ENCODE measurements around the gene MYT1. TPM values are rescaled to one million over a fixed set of nuclear protein-coding genes. Genes with fewer than 3 reads are reported as not detected.

The MYT1 gene
- total and polyA plus RNA-seq, 5 experiments from 2014 or later, result not detected

- POLR2A ChIA-PET, result interaction anchor here (1.4 kb wide), 1 partner anchor 14 kb away, joined by 3 read pairs; no protein-coding TSS in a partner anchor
- Mint-ChIP-seq H3K4me3 (no peak overlapping the region), H3K36me3 (no peaks in the 10 kb centered on the region), H3K9me3 (no peaks in the 10 kb centered on the region), H3K27me3 (peaks cover 0 to 9% (median 3%) of the 10 kb centered on the region in 5 donors), H3K27ac (no peak overlapping the region), H3K4me1 (peaks cover 0 to 5% (median 2%) of the 10 kb centered on the region in 4 donors)
- DNase-seq, result no peak
- ATAC-seq, result no peak
Observed at GRCh38 chr20:64239449-64240242, 75.4 kb downstream of the MYT1 start.

DNA sequence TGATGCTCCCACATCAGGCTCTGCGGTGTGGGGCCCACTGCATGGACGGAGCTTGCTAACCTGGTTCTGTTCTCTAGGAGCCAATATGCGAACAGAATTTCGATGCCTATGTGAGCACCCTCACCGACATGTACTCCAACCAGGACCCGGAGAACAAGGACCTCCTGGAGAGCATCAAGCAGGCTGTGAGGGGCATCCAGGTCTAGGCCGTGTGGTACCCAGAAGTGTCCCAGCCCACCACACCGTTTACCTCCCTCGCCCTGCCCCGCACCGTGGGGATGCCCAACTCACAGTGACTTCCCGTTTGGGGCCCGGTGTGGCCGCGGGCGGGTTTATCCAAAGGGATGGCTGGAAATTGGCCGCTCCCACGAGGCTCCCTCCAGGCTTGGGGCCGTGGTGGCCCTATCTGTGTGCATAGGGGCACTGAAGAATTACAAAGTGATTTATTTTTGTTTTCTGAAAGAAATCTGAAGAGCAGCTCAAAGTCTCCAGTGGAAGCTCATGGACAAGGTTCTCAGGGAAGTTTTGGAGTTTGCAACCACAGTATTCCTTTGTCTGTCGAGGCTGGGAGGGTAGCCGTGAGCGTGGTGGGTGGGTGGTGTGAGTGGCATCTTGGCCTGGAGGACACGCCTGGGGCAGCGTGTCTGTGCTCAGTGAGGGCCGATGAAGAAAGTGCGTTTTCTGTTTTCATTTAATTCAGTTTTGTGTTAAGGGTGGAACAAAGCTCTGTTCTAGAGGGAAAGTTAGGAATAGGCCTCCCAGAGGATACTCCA lies 76.2 kb downstream of the MYT1 start:
- no peak overlapping the region for H3K4me3 Mint-ChIP-seq
- peaks cover 0 to 11% (median 4%) of the 10 kb centered on the region in 4 donors for H3K4me1 Mint-ChIP-seq
- no peaks in the 10 kb centered on the region for H3K9me3 Mint-ChIP-seq
- H3K27ac Mint-ChIP-seq, result no peak overlapping the region
- DNase-seq, result peak in 1 of 10 donors; percentile 60
- POLR2A ChIA-PET, result interaction anchor here (1.4 kb wide), 1 partner anchor 13 kb away, joined by 3 read pairs; no protein-coding TSS in a partner anchor
- no peak for ATAC-seq
- peaks cover 0 to 10% (median 3%) of the 10 kb centered on the region in 5 donors for H3K27me3 Mint-ChIP-seq
- no peaks in the 10 kb centered on the region for H3K36me3 Mint-ChIP-seq

- Mint-ChIP-seq H3K9me3 (no peaks in the 10 kb centered on the region), H3K4me3 (no peak overlapping the region), H3K36me3 (no peaks in the 10 kb centered on the region), H3K27ac (peak overlapping the region in 1 of 10 donors; percentile 4), H3K27me3 (peaks cover 2 to 15% (median 7%) of the 10 kb centered on the region in 5 donors), H3K4me1 (peaks cover 0 to 15% (median 7%) of the 10 kb centered on the region in 4 donors)
- DNase-seq (peak in 1 of 10 donors; percentile 22), ATAC-seq (no peak)
- POLR2A ChIA-PET, result interaction anchor here (1.4 kb wide), 1 partner anchor 13 kb away, joined by 3 read pairs; no protein-coding TSS in a partner anchor
Observed at GRCh38 chr20:64241061-64241460, 76.8 kb downstream of the MYT1 start.

DNA sequence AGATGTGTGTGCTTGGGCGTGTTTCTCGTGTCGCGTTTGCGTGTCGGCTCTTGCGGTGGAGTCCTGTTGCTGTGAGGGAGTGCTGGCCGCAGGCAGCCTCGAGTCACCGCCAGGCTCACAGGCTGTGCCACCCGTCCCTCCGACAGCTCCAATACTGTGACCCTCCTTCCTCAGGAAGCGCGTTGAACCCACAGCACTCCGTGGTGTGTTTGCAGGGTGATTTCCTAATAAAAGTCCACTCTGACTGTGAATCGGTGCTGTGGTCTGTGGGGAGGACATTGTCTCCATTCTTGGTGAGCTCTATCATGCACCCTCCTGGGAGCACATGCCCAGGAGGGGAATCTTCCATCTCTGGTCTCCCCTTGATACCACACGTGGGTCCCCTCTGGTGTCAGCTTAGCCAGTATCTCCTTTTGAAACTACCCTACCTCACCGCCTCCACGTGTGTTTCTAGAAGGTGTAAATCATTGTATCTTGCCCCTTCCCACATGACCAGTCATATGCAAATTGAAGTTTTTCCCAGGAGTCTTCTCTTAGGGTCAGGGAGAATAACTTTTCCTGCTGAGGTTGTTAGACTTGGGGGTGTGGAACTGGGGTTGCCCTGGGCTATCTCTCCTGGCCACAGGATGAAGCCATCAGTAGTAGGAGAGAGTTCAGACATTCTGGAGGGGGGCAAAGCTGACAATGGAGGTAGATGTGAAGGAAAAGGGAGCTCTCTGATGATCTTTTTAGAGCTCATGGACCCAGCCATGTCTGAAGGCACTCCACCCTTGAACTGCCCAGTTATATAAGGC lies 77.9 kb downstream of the MYT1 start:
- Mint-ChIP-seq H3K36me3 (no peaks in the 10 kb centered on the region), H3K27ac (no peak overlapping the region), H3K9me3 (no peaks in the 10 kb centered on the region), H3K4me3 (no peak overlapping the region), H3K4me1 (peaks cover 0 to 15% (median 6%) of the 10 kb centered on the region in 4 donors), H3K27me3 (peaks cover 3 to 23% (median 7%) of the 10 kb centered on the region in 5 donors)
- POLR2A ChIA-PET, result interaction anchor here (0.7 kb wide), 1 partner anchor 603 kb away, joined by 5 read pairs; no protein-coding TSS in a partner anchor
- no peak for DNase-seq
- ATAC-seq, result no peak

DNA sequence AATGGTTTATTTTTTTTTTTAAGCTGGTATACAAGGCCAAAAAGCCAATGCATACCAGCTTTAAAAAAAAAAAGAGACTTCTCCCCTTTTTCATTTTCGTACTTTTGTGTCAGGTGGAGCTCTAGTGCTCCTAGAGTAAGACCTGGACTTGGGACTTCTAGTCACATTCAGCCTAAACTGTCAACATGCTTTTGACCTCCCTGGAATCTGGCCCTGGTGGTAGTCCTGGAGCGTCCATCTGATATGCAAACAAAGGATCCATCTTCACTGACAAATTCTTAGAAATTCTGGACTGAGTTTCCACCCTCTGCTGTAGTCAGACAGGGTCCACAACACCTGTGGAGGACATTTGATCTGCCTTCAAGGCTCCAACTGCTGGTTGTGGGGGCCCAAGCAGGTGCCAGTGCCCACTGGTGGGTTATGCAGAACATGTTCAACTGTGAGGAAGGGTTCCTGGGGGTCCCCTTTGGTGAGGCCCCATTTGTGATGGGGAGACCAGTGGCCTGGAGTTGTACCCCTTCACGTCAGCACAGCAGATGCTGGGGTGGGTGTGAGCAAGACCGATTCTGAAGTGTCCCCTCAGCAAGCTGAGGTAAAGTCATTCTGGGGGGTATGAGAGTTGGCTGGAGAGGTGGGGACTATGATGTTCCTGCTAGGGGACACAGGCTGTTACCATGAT lies 78.7 kb downstream of the MYT1 start:
- no peak for ATAC-seq
- Mint-ChIP-seq H3K36me3 (no peaks in the 10 kb centered on the region), H3K4me3 (no peak overlapping the region), H3K9me3 (no peaks in the 10 kb centered on the region), H3K27ac (no peak overlapping the region), H3K4me1 (peaks cover 0 to 15% (median 6%) of the 10 kb centered on the region in 4 donors), H3K27me3 (peaks cover 3 to 23% (median 7%) of the 10 kb centered on the region in 5 donors)
- DNase-seq, result no peak
- POLR2A ChIA-PET, result interaction anchor here (0.7 kb wide), 1 partner anchor 604 kb away, joined by 5 read pairs; no protein-coding TSS in a partner anchor

GRCh38 chr20:64244281-64244805 lies 80.1 kb downstream of the MYT1 start:
- ATAC-seq (no peak), DNase-seq (no peak)
- H3K9me3 Mint-ChIP-seq, result no peaks in the 10 kb centered on the region
- no peak overlapping the region for H3K4me3 Mint-ChIP-seq
- peak overlapping the region in 2 of 10 donors; percentile 42 to 73 for H3K27ac Mint-ChIP-seq
- H3K27me3 Mint-ChIP-seq, result peaks cover 3 to 23% (median 9%) of the 10 kb centered on the region in 5 donors
- peaks cover 0 to 15% (median 6%) of the 10 kb centered on the region in 4 donors for H3K4me1 Mint-ChIP-seq
- H3K36me3 Mint-ChIP-seq, result no peaks in the 10 kb centered on the region
- POLR2A ChIA-PET, result no interaction called here

GRCh38 chr20:64244870-64245603 lies 80.8 kb downstream of the MYT1 start:
- Mint-ChIP-seq H3K4me1 (peaks cover 0 to 15% (median 6%) of the 10 kb centered on the region in 4 donors), H3K36me3 (no peaks in the 10 kb centered on the region), H3K9me3 (no peaks in the 10 kb centered on the region), H3K4me3 (peak overlapping the region in 1 of 10 donors; percentile 54), H3K27me3 (peaks cover 3 to 23% (median 10%) of the 10 kb centered on the region in 5 donors), H3K27ac (peak overlapping the region in 1 of 10 donors; percentile 73)
- DNase-seq (peak in 2 of 10 donors; percentile 22 to 34), ATAC-seq (peak; percentile 41 to 97)
- POLR2A ChIA-PET, result interaction anchor here (1.3 to 2.3 kb wide), 2 partner anchors 9 to 11 kb away, joined by 3 to 10 read pairs; partner anchors contain the start of gene PCMTD2

DNA sequence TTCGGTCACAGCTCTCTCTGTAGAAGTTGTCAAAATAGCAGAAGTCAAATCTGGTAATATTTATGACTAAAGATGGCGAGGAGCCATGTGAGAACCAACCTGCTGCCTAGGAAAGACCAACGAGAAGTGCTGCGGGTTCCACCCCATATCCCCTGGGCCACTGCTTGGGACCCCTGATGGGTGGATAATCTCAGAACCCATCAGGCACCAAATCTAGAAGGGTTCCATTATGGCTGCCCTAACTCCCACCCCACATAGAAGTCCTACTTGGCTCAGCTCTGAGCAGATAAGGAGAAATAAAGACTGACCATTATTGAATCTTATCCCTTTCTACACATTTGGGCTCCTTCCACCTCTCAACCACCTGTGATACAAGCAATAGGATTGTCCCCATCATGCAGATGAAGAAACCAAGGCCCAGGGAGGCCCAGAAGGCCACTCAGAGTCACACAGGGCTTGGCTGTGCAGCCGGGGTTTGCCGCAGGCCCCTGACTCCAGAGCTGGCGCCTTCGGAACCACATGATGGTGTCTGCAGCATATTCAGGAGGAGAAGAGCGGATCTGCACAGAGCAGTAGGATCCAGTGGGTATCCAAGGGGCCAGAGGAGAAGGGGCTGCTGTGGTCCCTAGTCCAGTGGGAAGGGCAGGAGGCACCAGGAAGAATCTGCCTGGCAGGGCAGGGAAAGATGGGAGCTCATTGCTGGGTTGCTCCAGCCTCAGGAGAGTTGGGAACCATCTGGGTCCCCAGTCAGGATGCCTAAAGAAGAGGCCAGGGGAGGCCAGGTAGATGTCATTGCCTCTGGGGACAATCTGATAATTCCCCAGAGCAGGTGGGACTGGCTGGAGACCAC lies 81.7 kb downstream of the MYT1 start:
- Mint-ChIP-seq H3K4me1 (peaks cover 0 to 15% (median 6%) of the 10 kb centered on the region in 4 donors), H3K27ac (peak overlapping the region in 1 of 10 donors; percentile 25), H3K27me3 (peaks cover 3 to 23% (median 10%) of the 10 kb centered on the region in 5 donors), H3K36me3 (no peaks in the 10 kb centered on the region), H3K9me3 (no peaks in the 10 kb centered on the region), H3K4me3 (no peak overlapping the region)
- DNase-seq (no peak), ATAC-seq (no peak)
- POLR2A ChIA-PET, result interaction anchor here (1.3 to 2.3 kb wide), 2 partner anchors 8 to 10 kb away, joined by 3 to 10 read pairs; partner anchors contain the start of gene PCMTD2

DNA sequence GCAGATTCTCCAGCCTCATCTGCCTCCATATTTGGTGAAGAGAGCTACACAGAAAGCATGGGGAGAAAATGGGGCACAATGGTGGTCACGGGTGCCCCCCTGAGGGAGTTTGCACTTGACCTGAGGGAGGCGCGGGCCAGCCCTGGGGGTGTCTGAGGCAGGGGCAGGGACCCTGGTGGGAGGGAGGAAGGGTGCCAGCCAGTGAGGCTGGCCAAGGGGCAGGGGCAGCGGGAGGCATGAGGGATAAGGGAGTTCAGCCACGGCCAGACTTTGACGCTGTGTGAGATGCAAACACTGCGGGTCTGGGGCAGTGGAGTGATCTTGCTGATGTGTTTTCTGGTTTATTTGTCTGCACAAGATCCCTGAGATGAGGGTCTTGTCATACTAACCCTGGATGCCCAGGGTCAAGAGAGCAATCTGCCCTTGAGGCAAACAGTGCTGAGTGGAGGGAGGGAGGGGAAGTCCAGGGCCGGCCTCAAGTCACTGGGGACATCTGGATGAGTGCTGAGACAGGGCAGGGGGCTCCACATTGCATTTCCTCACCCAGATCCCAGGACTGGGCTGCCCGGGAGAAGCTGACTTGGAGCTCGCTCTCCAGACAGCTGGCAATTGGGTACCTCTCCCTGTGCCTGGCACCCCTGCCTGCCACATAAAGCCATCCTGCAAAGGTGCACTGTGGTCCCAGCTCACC lies 82.5 kb downstream of the MYT1 start:
- ATAC-seq, result no peak
- POLR2A ChIA-PET, result interaction anchor here (1.3 to 2.3 kb wide), 2 partner anchors 9 kb away, joined by 3 to 10 read pairs; partner anchors contain the start of gene PCMTD2
- Mint-ChIP-seq H3K9me3 (no peaks in the 10 kb centered on the region), H3K27ac (no peak overlapping the region), H3K36me3 (no peaks in the 10 kb centered on the region), H3K4me1 (peaks cover 0 to 15% (median 6%) of the 10 kb centered on the region in 4 donors), H3K4me3 (no peak overlapping the region), H3K27me3 (peaks cover 3 to 23% (median 10%) of the 10 kb centered on the region in 5 donors)
- no peak for DNase-seq

DNA sequence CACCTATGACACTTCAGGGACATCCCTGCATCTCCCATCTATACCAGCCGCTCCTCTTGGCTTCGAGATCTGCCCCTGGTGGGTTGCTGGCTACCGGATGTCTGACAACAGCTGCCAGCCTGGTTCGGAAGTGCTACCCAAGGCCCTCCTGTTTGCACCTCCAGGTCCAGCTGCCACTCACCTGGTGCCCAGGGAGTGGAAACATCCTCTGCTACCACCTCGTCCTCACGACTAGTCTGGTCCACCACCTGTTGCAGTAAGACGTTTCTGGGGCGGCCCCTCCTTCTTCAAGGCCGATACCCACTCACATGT lies 83.0 kb downstream of the MYT1 start:
- H3K4me1 Mint-ChIP-seq, result peaks cover 0 to 15% (median 6%) of the 10 kb centered on the region in 4 donors
- no peak overlapping the region for H3K27ac Mint-ChIP-seq
- DNase-seq (no peak), ATAC-seq (no peak)
- peaks cover 4 to 23% (median 11%) of the 10 kb centered on the region in 5 donors for H3K27me3 Mint-ChIP-seq
- no peaks in the 10 kb centered on the region for H3K36me3 Mint-ChIP-seq
- H3K4me3 Mint-ChIP-seq, result no peak overlapping the region
- H3K9me3 Mint-ChIP-seq, result no peaks in the 10 kb centered on the region
- POLR2A ChIA-PET, result interaction anchor here (1.3 kb wide), 1 partner anchor 9 kb away, joined by 3 read pairs; the partner anchor contains the start of gene PCMTD2

Data from naive thymus-derived CD8-positive, alpha-beta T cell (primary cell).